ENCODE data around the gene TRPT1.

The TRPT1 gene

GRCh38 chr11:64263947-64264317 lies 37.9 kb upstream of the TRPT1 start:
- Histone ChIP-seq H4K20me1 (ENCODE audit: insufficient read depth, low read length) (no peaks in the 10 kb centered on the region), H3K9me2 (ENCODE audit: low read depth, low read length) (no peaks in the 10 kb centered on the region), H3F3A (ENCODE audit: insufficient read depth, low read length) (no peaks in the 10 kb centered on the region), H3K4me3 (ENCODE audit: low read depth, low read length, poor library complexity, severe bottlenecking) (no peak overlapping the region), H3K27ac (ENCODE audit: low read depth, low read length, poor library complexity, severe bottlenecking) (no peak overlapping the region), H3K9ac (ENCODE audit: low read length) (no peak overlapping the region), H3K9me3 (ENCODE audit: low read length) (no peaks in the 10 kb centered on the region), H3K36me3 (ENCODE audit: insufficient read depth, low read length) (peaks cover 28% of the 10 kb centered on the region), H3K27me3 (ENCODE audit: insufficient read depth, low read length) (no peaks in the 10 kb centered on the region), H3K79me2 (ENCODE audit: insufficient read depth, low read length) (no peaks in the 10 kb centered on the region), H3K4me2 (ENCODE audit: low read length) (no peak overlapping the region), H3K4me1 (ENCODE audit: insufficient read depth, low read length, severe bottlenecking) (peaks cover 13% of the 10 kb centered on the region), H2AFZ (ENCODE audit: low read length) (no peak overlapping the region)
- TF ChIP-seq EZH2 (IDR thresholded peaks at IDR 0.05; ENCODE audit: borderline replicate concordance, low read length) (no peak), CTCF (IDR thresholded peaks at IDR 0.05; ENCODE audit: low read length) (no peak)

- Histone ChIP-seq H3K9me2 (ENCODE audit: low read depth, low read length) (no peaks in the 10 kb centered on the region), H3K4me3 (ENCODE audit: low read depth, low read length, poor library complexity, severe bottlenecking) (no peak overlapping the region), H3K27ac (ENCODE audit: low read depth, low read length, poor library complexity, severe bottlenecking) (no peak overlapping the region), H3F3A (ENCODE audit: insufficient read depth, low read length) (no peaks in the 10 kb centered on the region), H3K4me1 (ENCODE audit: insufficient read depth, low read length, severe bottlenecking) (peaks cover 7% of the 10 kb centered on the region), H2AFZ (ENCODE audit: low read length) (no peak overlapping the region), H3K79me2 (ENCODE audit: insufficient read depth, low read length) (no peaks in the 10 kb centered on the region), H3K9ac (ENCODE audit: low read length) (no peak overlapping the region), H3K27me3 (ENCODE audit: insufficient read depth, low read length) (no peaks in the 10 kb centered on the region), H3K9me3 (ENCODE audit: low read length) (no peaks in the 10 kb centered on the region), H3K36me3 (ENCODE audit: insufficient read depth, low read length) (peaks cover 34% of the 10 kb centered on the region), H3K4me2 (ENCODE audit: low read length) (no peak overlapping the region), H4K20me1 (ENCODE audit: insufficient read depth, low read length) (no peaks in the 10 kb centered on the region)
- TF ChIP-seq CTCF (IDR thresholded peaks at IDR 0.05; ENCODE audit: low read length), result no peak
- TF ChIP-seq EZH2 (IDR thresholded peaks at IDR 0.05; ENCODE audit: borderline replicate concordance, low read length), result no peak
These were observed 37.3 kb upstream of the TRPT1 start for GRCh38 chr11:64263021-64263946.

- Histone ChIP-seq H2AFZ (ENCODE audit: low read length) (no peak overlapping the region), H3K36me3 (ENCODE audit: insufficient read depth, low read length) (peaks cover 37% of the 10 kb centered on the region)
These were observed 36.5 kb upstream of the TRPT1 start for GRCh38 chr11:64262271-64263002.

More at GRCh38 chr11:64262271-64263002, 36.5 kb upstream of the TRPT1 start:
- Histone ChIP-seq H3F3A (ENCODE audit: insufficient read depth, low read length) (no peaks in the 10 kb centered on the region), H3K4me3 (ENCODE audit: low read depth, low read length, poor library complexity, severe bottlenecking) (no peak overlapping the region), H4K20me1 (ENCODE audit: insufficient read depth, low read length) (no peaks in the 10 kb centered on the region), H3K9me3 (ENCODE audit: low read length) (no peaks in the 10 kb centered on the region), H3K79me2 (ENCODE audit: insufficient read depth, low read length) (no peaks in the 10 kb centered on the region), H3K9me2 (ENCODE audit: low read depth, low read length) (no peaks in the 10 kb centered on the region), H3K9ac (ENCODE audit: low read length) (no peak overlapping the region), H3K4me1 (ENCODE audit: insufficient read depth, low read length, severe bottlenecking) (no peaks in the 10 kb centered on the region), H3K27me3 (ENCODE audit: insufficient read depth, low read length) (no peaks in the 10 kb centered on the region), H3K27ac (ENCODE audit: low read depth, low read length, poor library complexity, severe bottlenecking) (no peak overlapping the region), H3K4me2 (ENCODE audit: low read length) (no peak overlapping the region)
- TF ChIP-seq EZH2 (IDR thresholded peaks at IDR 0.05; ENCODE audit: borderline replicate concordance, low read length), result no peak
- TF ChIP-seq CTCF (IDR thresholded peaks at IDR 0.05; ENCODE audit: low read length), result no peak
